Neural crest cell (in vitro differentiated cells): ENCODE measurements around the gene C6. TPM values are rescaled to one million over a fixed set of nuclear protein-coding genes. Genes with fewer than 3 reads are reported as not detected.

Source experiments
- DNase-seq: peaks from one replicate; pipeline ENCODE4 v3.0.0; 2021; ENCODE audit warnings: low read depth, mixed read lengths, low spot score
- H3K27ac Mint-ChIP-seq: one replicate; pipeline ENCODE4 v1.8.0; 2021; ENCODE audit warnings: mild to moderate bottlenecking, mixed read lengths; ENCODE audit not compliant: unreplicated experiment
- H3K27me3 Mint-ChIP-seq: 2 replicates; pipeline ENCODE4 v1.8.0; 2021; ENCODE audit warnings: low read depth, mild to moderate bottlenecking, mixed read lengths
- H3K36me3 Mint-ChIP-seq: 2 replicates; pipeline ENCODE4 v1.8.0; 2021; ENCODE audit warnings: low read depth, mild to moderate bottlenecking, mixed read lengths
- H3K4me1 Mint-ChIP-seq: 2 replicates; pipeline ENCODE4 v1.8.0; 2021; ENCODE audit warnings: mixed read lengths
- H3K4me3 Mint-ChIP-seq: one replicate; pipeline ENCODE4 v1.8.0; 2021; ENCODE audit warnings: mild to moderate bottlenecking, mixed read lengths
- H3K9me3 Mint-ChIP-seq: 2 replicates; pipeline ENCODE4 v1.8.0; 2021; ENCODE audit warnings: mixed read lengths
- CTCF ChIP-seq: fragments of 200-600 bp; sonication (generic); conservative IDR thresholded peaks from 2 replicates; pipeline ENCODE4 v1.5.0; 2021; ENCODE audit warnings: antibody characterized with exemption, mild to moderate bottlenecking
- total RNA-seq: library from RNA; stranded (reverse); gene quantifications from 2 replicates; pipeline ENCODE4 v1.2.1, GENCODE V29; 2021

The C6 gene
- total RNA-seq, 1 donor from 2014 or later = not detected

- H3K9me3 Mint-ChIP-seq = no peaks in the 10 kb centered on the region
- no peak for DNase-seq
- H3K27me3 Mint-ChIP-seq = peaks cover 4% of the 10 kb centered on the region
- no peak overlapping the region for H3K4me3 Mint-ChIP-seq
- no peaks in the 10 kb centered on the region for H3K4me1 Mint-ChIP-seq
- no peak for TF ChIP-seq CTCF
- H3K36me3 Mint-ChIP-seq = no peaks in the 10 kb centered on the region
- no peak overlapping the region for H3K27ac Mint-ChIP-seq
Observed at GRCh38 chr5:41172012-41172411, 41.3 kb downstream of the C6 start.

GRCh38 chr5:41161271-41161670, 52.1 kb downstream of the C6 start:
- H3K27ac Mint-ChIP-seq = no peak overlapping the region

GRCh38 chr5:41157272-41157894, 55.9 kb downstream of the C6 start:
- Mint-ChIP-seq H3K27me3 (peaks cover 19% of the 10 kb centered on the region), H3K4me3 (no peak overlapping the region), H3K4me1 (no peaks in the 10 kb centered on the region), H3K27ac (no peak overlapping the region), H3K36me3 (no peaks in the 10 kb centered on the region), H3K9me3 (no peaks in the 10 kb centered on the region)
- no peak for TF ChIP-seq CTCF
- no peak for DNase-seq

More at GRCh38 chr5:41161271-41161670, 52.1 kb downstream of the C6 start:
- no peak for TF ChIP-seq CTCF
- Mint-ChIP-seq H3K4me3 (no peak overlapping the region), H3K9me3 (no peaks in the 10 kb centered on the region), H3K4me1 (no peaks in the 10 kb centered on the region), H3K27me3 (peaks cover 14% of the 10 kb centered on the region), H3K36me3 (no peaks in the 10 kb centered on the region)
- DNase-seq = no peak

DNA sequence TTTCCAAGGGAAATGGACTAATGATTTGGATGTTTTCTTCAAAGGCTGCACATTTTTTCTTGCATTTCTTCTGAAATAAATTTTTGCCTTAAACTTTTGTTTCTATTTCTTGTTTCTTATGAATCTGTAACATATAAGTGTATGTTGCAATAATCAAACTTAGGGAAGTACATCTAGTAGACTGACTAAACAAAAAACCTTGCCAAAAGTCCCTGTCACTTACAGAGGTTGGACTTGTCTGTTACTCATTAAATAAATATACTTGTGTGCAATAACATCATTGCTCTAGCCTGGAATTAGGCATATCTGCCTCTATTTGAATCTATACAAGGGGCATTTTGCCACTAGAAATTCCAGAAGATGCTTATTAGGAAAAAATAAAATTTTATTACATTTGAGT, 56.6 kb downstream of the C6 start:
- H3K4me1 Mint-ChIP-seq = no peaks in the 10 kb centered on the region
- H3K9me3 Mint-ChIP-seq = no peaks in the 10 kb centered on the region
- TF ChIP-seq CTCF = no peak
- H3K27me3 Mint-ChIP-seq = peaks cover 18% of the 10 kb centered on the region
- H3K36me3 Mint-ChIP-seq = no peaks in the 10 kb centered on the region
- H3K4me3 Mint-ChIP-seq = no peak overlapping the region
- DNase-seq = no peak
- no peak overlapping the region for H3K27ac Mint-ChIP-seq

DNA sequence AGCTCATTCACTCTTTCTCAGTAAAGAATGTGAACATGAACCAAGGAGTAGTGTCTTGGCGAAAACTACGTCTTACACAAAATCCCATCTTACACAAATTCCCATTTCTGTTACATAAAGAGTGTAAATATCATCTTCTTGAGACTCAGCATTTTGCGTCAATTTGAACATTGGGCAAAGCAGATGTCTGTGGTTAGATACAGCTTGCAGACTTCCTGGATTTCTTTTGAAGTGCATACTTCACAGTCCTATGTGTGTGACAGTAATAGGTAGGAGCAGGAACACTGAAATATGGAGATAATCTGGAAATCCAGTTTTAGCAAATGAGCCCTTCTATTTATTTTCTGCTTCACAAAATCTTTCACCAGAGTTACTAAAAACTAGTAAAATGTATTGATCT, 58.8 kb downstream of the C6 start:
- Mint-ChIP-seq H3K27ac (no peak overlapping the region), H3K4me3 (no peak overlapping the region), H3K36me3 (no peaks in the 10 kb centered on the region), H3K4me1 (no peaks in the 10 kb centered on the region), H3K27me3 (peaks cover 18% of the 10 kb centered on the region), H3K9me3 (no peaks in the 10 kb centered on the region)
- no peak for TF ChIP-seq CTCF
- DNase-seq = no peak
